Central memory CD8-positive, alpha-beta T cell (primary cell): ENCODE measurements around the gene NHS.

Source experiments
- ATAC-seq: fragments of 150-1000 bp; cut with Tn5 transposase; replicated peaks from 2 replicates; pipeline ENCODE4 v1.10.0; 2022; ENCODE audit warnings: mild to moderate bottlenecking, moderate FRiP score, moderate number of reproducible peaks; ENCODE audit not compliant: poor library complexity, severe bottlenecking; ENCODE audit errors: extremely low read depth
- DNase-seq, 2 donors: peaks; one replicate each; pipeline ENCODE4 v3.0.0; 2021; ENCODE audit warnings: low spot score in 2 of 2
- H3K27ac Mint-ChIP-seq: one replicate; pipeline ENCODE4 v1.8.0; 2022; ENCODE audit warnings: low read depth, mild to moderate bottlenecking, moderate library complexity, mixed read lengths
- H3K27me3 Mint-ChIP-seq: one replicate; pipeline ENCODE4 v1.8.0; 2022; ENCODE audit warnings: mixed read lengths
- H3K36me3 Mint-ChIP-seq: one replicate; pipeline ENCODE4 v1.8.0; 2022; ENCODE audit warnings: mild to moderate bottlenecking, moderate library complexity, mixed read lengths; ENCODE audit not compliant: insufficient read depth
- H3K4me1 Mint-ChIP-seq: one replicate; pipeline ENCODE4 v1.8.0; 2022; ENCODE audit warnings: mixed read lengths
- H3K4me3 Mint-ChIP-seq: one replicate; pipeline ENCODE4 v1.8.0; 2022; ENCODE audit warnings: mild to moderate bottlenecking, moderate library complexity, mixed read lengths
- H3K9me3 Mint-ChIP-seq: one replicate; pipeline ENCODE4 v1.8.0; 2022; ENCODE audit warnings: mixed read lengths

The NHS gene

DNA sequence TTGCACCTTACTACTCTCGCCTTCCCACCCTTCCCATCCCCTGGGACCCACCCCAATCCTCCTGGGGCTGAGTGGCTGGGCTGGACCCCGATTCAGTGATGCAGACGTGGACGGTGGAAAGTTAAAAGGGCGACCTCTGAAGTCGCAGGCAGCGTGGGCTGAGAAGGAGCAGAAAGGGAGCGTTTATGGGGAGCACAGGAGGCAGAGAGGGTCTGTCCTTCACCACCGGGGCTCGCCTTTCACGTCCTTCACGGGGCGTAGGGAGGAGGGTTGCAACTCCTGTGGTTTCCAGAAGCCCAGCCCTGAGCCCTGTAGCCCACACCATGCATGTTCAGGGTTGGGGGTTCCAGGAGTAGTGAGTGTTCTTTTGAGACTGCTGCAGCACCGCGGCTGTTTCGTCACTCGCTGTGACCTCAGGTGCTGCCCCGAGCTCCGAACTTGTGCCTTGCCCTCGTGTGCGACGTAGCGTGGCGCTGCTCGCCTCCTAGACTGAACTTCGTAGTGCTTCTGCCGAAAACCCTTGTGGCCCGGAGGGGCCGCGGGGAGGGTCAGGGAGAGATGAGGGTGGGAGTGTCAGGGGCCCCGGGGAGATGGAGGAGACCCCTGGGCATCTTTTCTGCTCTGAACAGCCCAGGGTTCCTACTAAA, 1.6 kb downstream of the NHS start:
- no peak for ATAC-seq
- DNase-seq: no peak

DNA sequence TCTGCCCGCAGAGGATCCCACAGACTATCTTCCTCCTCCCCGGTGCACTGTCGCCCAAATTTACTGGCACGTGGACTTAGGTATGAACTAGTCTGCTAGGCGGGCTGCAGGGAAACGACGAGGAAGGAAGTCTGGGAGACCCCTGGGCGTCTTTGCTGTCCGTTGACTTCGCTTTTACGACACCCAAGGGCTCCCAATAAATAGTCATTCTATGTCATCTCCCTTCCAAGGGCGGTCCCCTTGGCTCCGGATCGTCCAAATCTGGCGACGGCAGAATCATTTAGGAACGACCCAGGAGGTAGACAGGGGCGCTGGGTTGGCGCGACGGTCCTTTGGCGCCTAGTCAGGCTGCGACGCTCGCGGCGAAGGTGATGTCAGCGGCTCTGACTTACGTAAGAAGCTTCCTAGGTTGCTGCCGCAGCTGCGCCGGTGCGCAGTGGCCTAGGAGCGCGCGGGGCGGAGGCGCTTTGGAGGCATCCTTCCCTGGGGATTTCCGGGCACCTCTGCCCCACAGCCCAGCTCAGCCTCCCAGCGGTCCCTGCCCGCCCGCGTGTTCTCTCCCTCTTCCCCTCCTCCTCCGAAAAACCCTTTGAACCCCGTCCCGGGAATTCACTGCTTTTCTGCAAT, 2.2 kb downstream of the NHS start:
- ATAC-seq (no peak), DNase-seq (no peak)

More for the DNA sequence above, 1.6 kb downstream of the NHS start:
- Mint-ChIP-seq H3K27ac (no peak overlapping the region), H3K9me3 (no peaks in the 10 kb centered on the region), H3K27me3 (peaks cover 24% of the 10 kb centered on the region), H3K36me3 (no peaks in the 10 kb centered on the region), H3K4me3 (no peak overlapping the region), H3K4me1 (no peaks in the 10 kb centered on the region)

GRCh38 chrX:17377795-17378194, 2.8 kb downstream of the NHS start:
- DNase-seq: no peak
- Mint-ChIP-seq H3K36me3 (no peaks in the 10 kb centered on the region), H3K27me3 (peaks cover 24% of the 10 kb centered on the region), H3K4me3 (no peak overlapping the region), H3K4me1 (no peaks in the 10 kb centered on the region), H3K9me3 (no peaks in the 10 kb centered on the region), H3K27ac (no peak overlapping the region)
- ATAC-seq: no peak

More for the DNA sequence above, 2.2 kb downstream of the NHS start:
- Mint-ChIP-seq H3K27me3 (peaks cover 24% of the 10 kb centered on the region), H3K4me3 (no peak overlapping the region), H3K9me3 (no peaks in the 10 kb centered on the region), H3K4me1 (no peaks in the 10 kb centered on the region), H3K36me3 (no peaks in the 10 kb centered on the region), H3K27ac (no peak overlapping the region)

DNA sequence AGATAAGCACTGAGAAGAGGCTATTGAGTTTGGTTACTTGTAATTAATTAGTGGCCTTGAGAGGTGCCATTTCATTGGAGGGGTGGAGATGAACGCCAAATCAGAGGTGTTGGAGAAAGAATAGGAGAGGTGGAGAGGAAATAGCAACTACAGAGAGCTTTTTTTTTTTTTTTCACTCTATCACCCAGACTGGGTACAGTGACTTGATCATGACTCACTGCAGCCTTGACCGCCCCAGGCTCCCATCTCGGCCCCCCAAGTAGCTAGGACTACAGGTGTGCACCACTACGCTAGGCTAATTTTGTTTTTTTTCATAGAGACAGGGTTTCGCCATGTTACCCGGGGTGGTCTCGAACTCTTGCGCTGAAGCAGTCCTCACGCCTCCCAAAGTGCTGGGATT, 5.2 kb downstream of the NHS start:
- Mint-ChIP-seq H3K9me3 (no peaks in the 10 kb centered on the region), H3K4me3 (no peak overlapping the region), H3K4me1 (no peaks in the 10 kb centered on the region), H3K27me3 (peaks cover 24% of the 10 kb centered on the region), H3K36me3 (no peaks in the 10 kb centered on the region), H3K27ac (no peak overlapping the region)
- no peak for ATAC-seq
- DNase-seq: no peak

- Mint-ChIP-seq H3K4me1 (no peaks in the 10 kb centered on the region), H3K27me3 (no peaks in the 10 kb centered on the region), H3K27ac (no peak overlapping the region), H3K9me3 (no peaks in the 10 kb centered on the region), H3K4me3 (no peak overlapping the region), H3K36me3 (peaks cover 2% of the 10 kb centered on the region)
- DNase-seq (no peak), ATAC-seq (no peak)
Measured at GRCh38 chrX:17390419-17390850, 15.4 kb downstream of the NHS start.

DNA sequence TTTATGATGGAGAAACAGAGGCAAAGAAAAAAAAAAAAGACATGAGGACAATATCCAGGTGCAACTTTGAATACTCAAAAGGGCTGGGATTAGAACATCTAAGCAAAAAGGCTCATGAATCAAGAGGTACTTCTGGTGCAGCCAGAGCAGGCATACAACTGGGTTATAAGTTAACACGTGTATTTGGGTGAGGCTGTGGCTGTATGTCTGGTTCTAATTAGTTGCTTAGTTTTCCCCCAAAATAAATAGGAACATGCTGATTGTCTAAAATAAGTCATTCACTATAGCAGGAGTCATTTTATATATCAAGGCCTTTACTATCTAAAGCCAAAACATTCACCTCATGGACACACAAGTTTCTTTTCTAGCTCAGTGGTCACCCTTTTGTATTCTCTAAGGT, 20.2 kb downstream of the NHS start:
- DNase-seq (no peak), ATAC-seq (no peak)
- H3K36me3 Mint-ChIP-seq: no peaks in the 10 kb centered on the region
- no peak overlapping the region for H3K27ac Mint-ChIP-seq
- no peak overlapping the region for H3K4me3 Mint-ChIP-seq
- no peaks in the 10 kb centered on the region for H3K27me3 Mint-ChIP-seq
- no peaks in the 10 kb centered on the region for H3K4me1 Mint-ChIP-seq
- no peaks in the 10 kb centered on the region for H3K9me3 Mint-ChIP-seq

DNA sequence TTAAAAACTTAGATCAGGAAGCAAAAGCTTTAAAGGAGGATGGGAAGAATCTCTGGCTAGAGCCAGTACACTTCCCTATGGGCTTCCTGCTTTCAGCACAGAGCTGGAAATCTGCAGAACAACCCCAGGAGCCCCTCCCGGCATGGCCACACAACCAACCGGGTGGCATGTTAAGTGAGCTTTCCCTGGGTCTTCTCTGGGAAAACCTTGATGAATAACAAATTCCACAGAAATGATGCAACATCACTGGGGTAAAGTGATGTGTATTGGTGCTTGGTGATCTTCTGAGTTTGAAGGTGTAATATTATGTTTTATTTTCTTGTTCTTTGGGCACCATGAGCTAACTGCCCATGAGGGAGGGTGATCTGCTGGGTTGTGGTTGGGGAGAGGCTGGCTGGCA, 22.1 kb downstream of the NHS start:
- ATAC-seq (no peak), DNase-seq (no peak)
- no peak overlapping the region for H3K4me3 Mint-ChIP-seq
- no peaks in the 10 kb centered on the region for H3K36me3 Mint-ChIP-seq
- H3K27me3 Mint-ChIP-seq: no peaks in the 10 kb centered on the region
- H3K4me1 Mint-ChIP-seq: no peaks in the 10 kb centered on the region
- H3K27ac Mint-ChIP-seq: no peak overlapping the region
- no peaks in the 10 kb centered on the region for H3K9me3 Mint-ChIP-seq

DNA sequence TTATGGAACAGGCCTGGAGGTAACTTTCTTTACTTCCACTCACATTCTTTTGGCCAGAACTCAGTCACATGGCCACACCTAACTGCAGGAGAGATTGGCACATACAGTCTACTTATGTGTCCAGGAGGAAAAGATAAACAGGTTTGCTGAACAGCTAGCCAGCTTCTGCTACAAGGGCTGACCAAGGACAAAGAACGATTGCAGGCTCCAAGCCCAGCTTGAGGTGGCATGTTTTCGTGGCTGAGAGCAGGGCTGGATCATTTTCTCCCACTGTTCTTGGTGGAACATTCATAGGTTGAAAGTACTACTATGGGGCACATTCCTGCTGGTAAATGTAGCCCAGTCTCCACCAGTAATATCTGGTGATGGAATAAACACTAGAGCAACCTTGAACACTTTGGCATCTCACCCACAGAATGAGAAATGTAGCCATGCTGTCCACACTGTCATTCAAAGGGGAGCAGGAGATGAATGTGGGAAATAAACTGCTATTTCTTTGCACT, 28.2 kb downstream of the NHS start:
- H3K27me3 Mint-ChIP-seq: no peaks in the 10 kb centered on the region
- no peaks in the 10 kb centered on the region for H3K36me3 Mint-ChIP-seq
- H3K4me1 Mint-ChIP-seq: no peaks in the 10 kb centered on the region
- no peak overlapping the region for H3K27ac Mint-ChIP-seq
- H3K4me3 Mint-ChIP-seq: no peak overlapping the region
- DNase-seq (no peak), ATAC-seq (no peak)
- H3K9me3 Mint-ChIP-seq: peaks cover 5% of the 10 kb centered on the region

- Mint-ChIP-seq H3K4me3 (no peak overlapping the region), H3K9me3 (peaks cover 5% of the 10 kb centered on the region), H3K27me3 (no peaks in the 10 kb centered on the region), H3K36me3 (no peaks in the 10 kb centered on the region), H3K27ac (no peak overlapping the region), H3K4me1 (no peaks in the 10 kb centered on the region)
- DNase-seq: no peak
- no peak for ATAC-seq
Measured at GRCh38 chrX:17403972-17404371, 29.0 kb downstream of the NHS start.

DNA sequence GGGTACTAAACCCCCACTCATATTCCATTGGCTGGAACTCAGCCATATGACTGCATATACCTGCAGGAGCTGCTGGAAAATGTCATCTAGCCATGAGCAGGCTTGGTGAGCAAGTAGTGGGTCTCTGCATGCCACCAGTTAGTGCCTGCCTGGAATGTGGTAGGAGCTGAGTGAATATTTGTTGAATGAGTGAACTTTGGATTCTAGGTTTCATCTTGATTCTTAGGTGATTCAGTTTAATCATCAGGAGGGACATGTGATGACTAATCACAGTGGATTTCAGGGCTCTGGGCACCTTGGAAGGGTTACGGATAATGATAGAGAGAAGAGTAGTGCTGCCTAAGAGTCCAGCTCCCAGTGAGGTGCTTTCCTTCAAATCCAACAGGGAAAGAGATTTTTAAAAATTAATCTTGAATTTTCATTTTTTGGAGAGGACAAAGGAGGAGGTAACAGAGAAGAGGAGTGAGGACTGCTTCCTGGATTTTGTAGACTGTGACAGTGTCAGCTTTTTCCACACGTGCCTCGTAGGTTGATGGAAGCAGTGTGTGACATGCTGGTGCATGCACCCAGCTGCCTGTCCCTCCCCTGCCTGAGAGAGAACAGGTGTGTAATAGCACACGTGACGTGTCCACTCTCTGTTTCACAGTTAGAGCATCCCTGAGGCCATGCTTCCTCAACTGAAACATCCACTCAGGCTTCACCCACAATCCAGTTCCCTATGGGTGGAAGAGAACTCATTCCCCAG, 30.4 kb downstream of the NHS start:
- no peaks in the 10 kb centered on the region for H3K36me3 Mint-ChIP-seq
- H3K4me3 Mint-ChIP-seq: no peak overlapping the region
- ATAC-seq (no peak), DNase-seq (no peak)
- no peaks in the 10 kb centered on the region for H3K27me3 Mint-ChIP-seq
- no peaks in the 10 kb centered on the region for H3K4me1 Mint-ChIP-seq
- peaks cover 5% of the 10 kb centered on the region for H3K9me3 Mint-ChIP-seq
- no peak overlapping the region for H3K27ac Mint-ChIP-seq

DNA sequence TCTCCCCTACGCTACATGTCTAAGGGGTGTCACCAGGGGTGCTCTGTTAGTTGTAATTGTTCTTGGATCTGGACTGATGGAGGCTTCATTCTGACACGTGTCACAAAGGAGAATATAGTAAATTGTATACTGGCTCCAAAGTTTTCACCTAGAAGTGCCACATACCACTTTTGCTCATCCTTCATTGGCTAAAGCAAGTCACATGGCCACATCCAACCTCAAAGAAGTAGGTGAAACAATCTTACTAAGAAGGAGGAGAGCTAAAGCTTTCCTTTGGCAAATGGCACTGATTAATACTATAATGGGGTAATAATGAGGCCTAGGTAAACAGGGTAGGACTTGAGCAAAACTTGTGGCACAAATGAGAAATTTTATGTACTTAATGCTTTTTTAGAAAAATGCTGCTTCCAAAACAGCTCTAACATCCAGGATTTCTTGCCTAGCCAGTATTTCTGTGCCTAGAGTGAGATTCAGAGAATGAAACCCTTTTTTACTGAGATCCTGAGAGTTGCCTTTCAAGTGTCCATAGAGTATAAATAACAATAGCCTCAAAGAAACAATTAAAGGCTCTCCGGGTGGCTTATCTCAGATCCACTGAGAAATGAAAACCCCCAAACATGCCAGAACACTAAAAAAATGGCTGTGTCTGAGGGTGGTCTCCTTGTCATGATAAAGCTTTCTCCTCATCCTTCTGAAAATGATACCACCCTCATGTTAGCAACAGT, 34.7 kb downstream of the NHS start:
- H3K4me1 Mint-ChIP-seq: no peaks in the 10 kb centered on the region
- H3K27me3 Mint-ChIP-seq: no peaks in the 10 kb centered on the region
- no peak for DNase-seq
- no peaks in the 10 kb centered on the region for H3K36me3 Mint-ChIP-seq
- H3K27ac Mint-ChIP-seq: no peak overlapping the region
- H3K9me3 Mint-ChIP-seq: peaks cover 2% of the 10 kb centered on the region
- ATAC-seq: no peak
- no peak overlapping the region for H3K4me3 Mint-ChIP-seq

GRCh38 chrX:17410651-17411050, 35.7 kb downstream of the NHS start:
- Mint-ChIP-seq H3K36me3 (no peaks in the 10 kb centered on the region), H3K4me1 (no peaks in the 10 kb centered on the region), H3K9me3 (no peaks in the 10 kb centered on the region), H3K27me3 (no peaks in the 10 kb centered on the region), H3K27ac (no peak overlapping the region), H3K4me3 (no peak overlapping the region)
- ATAC-seq (no peak), DNase-seq (no peak)
